SH-SY5Y (cell line): ENCODE measurements around the gene VAV3.

Experiments used
- GATA2 ChIP-seq: IDR thresholded peaks from 2 replicates; pipeline ENCODE4 v1.6.1; 2011; ENCODE audit warnings: mild to moderate bottlenecking, low read depth, low read length
- GATA3 ChIP-seq: IDR thresholded peaks from 2 replicates; pipeline ENCODE4 v1.6.1; 2011; ENCODE audit warnings: low read depth, mild to moderate bottlenecking, low read length, moderate library complexity

VAV3 gene, protein sequence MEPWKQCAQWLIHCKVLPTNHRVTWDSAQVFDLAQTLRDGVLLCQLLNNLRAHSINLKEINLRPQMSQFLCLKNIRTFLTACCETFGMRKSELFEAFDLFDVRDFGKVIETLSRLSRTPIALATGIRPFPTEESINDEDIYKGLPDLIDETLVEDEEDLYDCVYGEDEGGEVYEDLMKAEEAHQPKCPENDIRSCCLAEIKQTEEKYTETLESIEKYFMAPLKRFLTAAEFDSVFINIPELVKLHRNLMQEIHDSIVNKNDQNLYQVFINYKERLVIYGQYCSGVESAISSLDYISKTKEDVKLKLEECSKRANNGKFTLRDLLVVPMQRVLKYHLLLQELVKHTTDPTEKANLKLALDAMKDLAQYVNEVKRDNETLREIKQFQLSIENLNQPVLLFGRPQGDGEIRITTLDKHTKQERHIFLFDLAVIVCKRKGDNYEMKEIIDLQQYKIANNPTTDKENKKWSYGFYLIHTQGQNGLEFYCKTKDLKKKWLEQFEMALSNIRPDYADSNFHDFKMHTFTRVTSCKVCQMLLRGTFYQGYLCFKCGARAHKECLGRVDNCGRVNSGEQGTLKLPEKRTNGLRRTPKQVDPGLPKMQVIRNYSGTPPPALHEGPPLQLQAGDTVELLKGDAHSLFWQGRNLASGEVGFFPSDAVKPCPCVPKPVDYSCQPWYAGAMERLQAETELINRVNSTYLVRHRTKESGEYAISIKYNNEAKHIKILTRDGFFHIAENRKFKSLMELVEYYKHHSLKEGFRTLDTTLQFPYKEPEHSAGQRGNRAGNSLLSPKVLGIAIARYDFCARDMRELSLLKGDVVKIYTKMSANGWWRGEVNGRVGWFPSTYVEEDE

DNA sequence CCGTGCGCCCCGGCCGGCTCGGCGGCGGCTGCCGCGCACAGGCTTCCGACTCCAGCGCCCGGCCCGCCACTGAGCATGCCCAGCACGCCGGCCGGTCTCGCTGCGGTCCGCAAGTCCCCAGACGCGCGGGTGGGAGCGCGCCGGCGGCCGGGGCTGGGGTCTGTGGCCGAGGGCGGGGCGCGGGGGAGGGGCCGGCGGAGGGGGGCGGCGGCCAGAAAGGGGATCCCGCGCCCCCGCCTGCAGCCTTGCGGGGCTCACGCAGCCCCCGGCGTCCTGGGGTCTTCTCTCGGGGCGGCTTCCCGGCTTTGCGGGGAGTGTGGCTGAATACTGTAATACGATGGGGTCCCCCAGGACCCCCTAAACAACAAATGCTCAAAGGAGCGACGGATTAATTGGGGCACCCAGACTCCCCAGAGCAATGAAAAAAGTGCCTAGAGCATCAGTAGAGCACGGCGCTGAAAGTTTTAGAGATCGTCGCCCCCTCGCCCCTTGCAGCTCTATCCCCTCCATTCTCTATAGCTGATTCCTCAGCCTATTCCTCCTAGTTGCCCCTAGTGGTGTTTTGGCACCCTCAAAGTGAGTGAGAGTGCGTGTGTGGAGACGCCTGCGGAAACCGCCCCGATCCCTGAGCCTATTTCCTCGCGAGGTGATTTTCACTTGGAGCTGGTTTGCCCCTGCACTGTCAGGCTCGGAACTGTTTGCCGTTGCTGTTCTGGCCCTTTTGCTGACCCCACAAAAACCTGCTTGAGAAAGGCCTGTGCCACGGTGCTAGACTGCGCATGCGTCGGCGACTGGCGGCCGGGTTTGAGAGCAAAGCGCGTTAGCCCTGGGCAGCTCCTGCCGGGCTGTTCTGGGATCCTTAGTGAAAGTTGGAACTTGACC, at the start of gene VAV3:
Gene VAV3 (minus strand): TSS at position 71 of the 882 bp plus-strand sequence. CDS start 311 bp downstream, outside the sequence.
- TF ChIP-seq GATA3 (no peak), GATA2 (no peak)

DNA sequence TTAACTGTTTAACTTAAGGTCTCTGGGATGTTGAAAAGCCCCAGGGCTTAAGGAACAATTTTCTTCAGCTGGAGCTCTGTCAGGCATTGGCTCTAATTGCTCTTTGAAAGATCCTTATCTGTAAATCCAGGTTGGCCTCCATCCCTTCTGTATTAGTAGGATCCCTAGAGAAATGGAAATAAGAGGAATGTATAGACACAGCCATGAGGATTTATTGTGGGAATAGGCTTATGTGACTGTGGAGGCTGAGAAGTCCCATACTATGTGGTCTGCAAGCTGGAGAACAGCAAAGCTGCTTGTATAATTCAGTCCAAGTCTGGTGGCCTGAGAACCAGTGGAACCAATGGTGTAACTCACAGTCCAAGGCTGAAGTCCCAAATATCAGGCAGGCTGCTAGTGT, 47.6 kb upstream of the VAV3 start:
- TF ChIP-seq GATA3 (no peak), GATA2 (no peak)

DNA sequence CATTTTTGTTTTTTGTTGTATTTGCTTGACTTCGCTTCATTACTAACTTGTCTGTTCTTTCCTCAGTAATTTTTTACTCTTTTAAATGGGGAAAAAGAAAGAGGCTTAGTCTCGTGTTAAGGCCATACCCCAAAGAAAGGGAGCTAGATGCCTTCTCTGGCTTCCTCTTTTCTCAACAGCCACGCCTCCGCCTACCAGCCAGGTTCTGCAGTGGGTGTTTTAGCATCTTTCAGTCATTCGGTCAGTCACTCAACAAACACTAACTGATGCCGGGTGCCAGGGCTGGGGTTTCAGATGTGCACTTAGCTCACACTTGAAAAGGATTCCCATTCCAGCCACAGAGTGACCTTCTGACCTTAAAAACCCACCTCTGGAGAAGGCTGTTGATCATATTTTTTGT, 46.3 kb upstream of the VAV3 start:
- TF ChIP-seq GATA2 (no peak), GATA3 (no peak)

DNA sequence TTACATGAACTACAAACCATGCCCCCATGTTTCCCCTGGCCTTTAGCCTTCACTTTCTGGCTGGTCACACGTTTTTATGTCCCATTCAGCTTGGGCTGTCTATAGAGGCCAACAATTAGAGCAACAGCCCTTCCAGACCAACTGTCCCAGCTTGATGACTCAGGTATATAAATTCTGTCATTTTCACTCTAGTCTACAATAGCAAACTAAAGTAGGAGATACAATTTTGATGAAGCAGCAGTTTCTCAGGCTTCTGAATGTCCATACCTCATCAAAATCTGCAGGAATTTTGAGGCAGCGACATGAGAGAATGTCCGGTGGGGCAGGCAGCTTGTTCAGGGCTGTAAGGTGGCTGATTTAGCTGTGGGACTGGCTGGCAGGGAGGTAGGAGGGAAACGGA, 45.6 kb upstream of the VAV3 start:
- TF ChIP-seq GATA3 (no peak), GATA2 (no peak)

DNA sequence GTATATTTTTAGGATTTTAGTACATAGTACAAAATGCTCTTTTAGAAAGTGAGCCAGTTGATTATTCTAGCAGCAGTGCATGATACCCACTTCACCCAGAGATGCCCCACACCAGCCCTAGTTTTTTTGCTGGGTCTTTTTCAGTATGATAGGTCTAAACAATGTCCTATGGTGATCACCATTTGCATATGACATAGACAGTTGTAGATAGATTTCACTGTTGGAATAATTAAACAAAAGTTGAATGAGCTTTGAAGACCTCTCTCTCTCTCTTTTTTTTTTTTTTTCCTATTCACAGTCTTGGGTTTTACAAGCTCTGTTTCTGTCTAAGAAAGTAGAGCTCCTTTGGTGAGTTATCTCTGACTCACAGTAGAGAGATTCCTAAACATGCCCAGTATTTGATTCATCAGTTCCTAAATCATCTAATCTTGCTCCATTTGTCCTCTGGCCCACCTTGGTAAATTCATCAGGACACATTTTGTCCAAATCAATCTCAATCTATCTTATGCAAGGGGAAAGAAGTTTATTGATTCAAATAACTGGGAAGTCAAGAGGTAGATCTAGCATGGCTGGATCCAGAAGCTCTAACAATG, 44.7 kb upstream of the VAV3 start:
- TF ChIP-seq GATA2 (no peak), GATA3 (no peak)

DNA sequence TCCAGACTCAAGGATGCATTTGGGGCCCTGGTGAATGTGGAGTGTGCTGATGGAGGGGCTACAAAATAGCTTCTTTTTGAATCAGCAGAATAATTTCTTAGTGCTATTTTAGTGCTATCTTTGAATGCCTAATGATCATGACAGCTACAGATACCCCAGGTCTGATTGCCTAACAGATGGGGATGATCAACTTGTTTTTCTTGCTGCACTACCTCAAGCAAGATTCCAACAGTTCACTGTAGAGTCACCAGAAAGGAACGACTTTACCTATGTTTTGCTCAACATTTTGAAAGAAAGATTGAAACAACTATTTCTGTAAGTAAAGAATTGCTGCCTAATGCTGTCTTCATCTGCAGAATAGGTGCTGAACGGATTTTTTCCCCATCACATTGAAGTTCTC, 42.6 kb upstream of the VAV3 start:
- no peak for TF ChIP-seq GATA3

DNA sequence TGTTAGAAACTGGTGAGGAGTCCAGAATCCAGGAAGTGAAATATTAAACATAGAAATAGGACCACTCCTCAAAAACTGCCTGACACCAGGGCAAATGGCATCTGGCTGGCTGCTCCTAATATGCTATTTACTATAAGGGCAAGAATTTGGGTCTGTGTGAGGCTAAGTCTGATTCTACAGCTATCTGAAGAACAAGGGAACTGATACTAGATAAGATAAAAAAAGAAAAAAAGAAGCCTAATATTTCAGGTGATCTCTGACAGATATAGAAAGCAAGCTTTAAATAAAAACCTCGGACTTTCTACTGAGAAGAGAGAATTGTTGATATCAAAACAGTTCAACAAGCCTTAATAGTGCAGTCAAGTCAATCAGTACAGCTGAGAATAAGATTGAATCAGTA, 42.1 kb upstream of the VAV3 start:
- TF ChIP-seq GATA3 (no peak), GATA2 (no peak)

DNA sequence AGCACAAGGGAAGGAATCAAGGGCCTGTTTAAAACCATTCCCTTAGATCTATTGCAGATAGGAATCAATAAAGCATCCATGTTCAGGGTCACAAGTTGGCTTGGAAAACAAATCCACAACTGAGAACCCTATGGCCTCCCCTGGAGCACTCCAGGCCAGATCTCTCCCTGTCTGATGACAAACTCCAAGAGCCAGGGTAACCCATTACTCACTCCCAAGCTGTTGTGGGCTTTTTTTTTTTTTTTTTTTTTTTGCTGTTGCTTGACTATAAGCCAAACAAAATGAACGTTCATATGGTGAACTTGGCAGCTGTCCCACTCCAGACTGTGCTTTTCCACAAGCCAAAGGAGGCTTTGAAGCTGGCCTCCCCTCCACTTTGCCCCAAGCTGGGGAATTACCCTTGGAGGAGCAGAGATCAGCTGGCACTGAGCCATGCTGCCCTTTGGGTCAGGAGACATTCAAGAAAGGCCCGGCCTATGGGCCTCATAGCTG, 35.7 kb upstream of the VAV3 start:
- peak; percentile 86 for TF ChIP-seq GATA2
- peak; percentile 57 for TF ChIP-seq GATA3

DNA sequence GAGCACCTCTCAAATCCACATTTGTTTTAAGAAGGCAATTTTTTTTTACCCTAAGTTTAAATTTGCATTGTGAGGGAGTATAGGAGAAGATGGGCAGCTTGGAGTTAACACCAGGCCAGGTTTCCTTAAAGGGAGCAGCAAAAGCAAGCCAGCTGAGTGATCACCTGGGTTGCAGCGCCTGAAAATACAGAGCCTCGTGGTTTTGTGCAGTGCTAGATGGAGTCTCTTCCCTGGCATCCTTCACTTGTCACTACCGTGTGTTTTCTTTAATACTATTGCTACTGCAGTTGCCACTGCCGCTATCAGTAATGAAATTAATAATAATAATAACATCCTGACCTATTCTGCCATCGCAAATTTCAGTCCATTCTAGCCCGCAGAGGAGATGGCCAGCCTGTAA, 35.2 kb upstream of the VAV3 start:
- TF ChIP-seq GATA3 (no peak), GATA2 (no peak)

DNA sequence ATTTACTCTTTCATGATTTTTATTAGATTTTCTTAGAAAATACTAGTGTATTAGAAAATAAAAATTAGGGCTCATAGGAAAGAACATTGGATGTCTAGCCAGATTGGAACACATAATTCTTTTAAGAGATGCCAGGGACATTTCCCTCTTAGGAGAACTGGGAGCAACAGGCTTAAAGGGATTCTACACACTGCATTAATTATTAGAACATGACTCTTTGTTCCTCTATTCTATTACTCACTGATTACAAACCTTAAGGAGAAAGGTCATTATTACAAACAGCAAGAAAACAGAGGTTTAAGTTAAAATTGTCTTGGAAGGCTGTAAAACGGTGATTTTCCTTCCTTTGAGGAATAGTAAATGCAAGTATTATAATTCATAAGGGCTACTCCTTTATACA, 32.9 kb upstream of the VAV3 start:
- no peak for TF ChIP-seq GATA2

DNA sequence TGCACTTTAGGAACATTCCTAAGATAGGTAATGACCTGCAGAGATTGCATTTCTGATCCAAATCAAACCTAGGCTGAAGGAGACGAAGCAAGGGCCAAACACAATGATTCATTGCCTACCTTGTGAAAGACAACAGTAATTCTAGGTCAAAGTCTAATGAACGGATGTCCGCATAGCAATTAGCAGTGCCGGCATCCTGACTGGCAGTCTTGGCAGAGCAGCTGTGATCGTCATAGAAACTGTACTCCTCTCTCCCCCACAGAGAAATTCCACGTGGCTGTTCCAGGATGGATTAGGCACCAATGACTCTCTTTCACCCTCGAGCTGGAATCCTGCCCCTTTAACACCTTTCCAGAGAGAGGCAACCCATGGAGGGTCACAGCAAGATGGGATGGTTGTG, 28.9 kb upstream of the VAV3 start:
- TF ChIP-seq GATA3: no peak
- TF ChIP-seq GATA2: no peak

DNA sequence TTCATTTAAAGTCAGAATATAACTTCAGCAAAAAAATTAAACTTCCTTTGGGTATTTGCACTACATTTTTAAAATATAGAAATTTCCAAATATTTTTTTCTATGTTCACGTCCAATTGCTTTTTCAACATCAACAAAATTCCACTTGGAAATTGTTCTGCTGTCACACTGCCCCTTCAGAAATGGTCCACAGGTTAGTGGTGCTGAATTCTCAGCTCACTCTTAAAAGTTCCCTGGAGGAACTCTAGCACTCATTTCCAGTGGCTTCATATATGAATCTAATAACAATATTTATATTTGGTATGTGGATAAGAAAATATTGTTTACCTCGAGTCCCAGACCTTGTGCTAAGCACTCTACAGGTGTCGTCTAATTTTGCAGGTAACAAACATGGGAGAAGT, 27.4 kb upstream of the VAV3 start:
- TF ChIP-seq GATA3 (no peak), GATA2 (no peak)

DNA sequence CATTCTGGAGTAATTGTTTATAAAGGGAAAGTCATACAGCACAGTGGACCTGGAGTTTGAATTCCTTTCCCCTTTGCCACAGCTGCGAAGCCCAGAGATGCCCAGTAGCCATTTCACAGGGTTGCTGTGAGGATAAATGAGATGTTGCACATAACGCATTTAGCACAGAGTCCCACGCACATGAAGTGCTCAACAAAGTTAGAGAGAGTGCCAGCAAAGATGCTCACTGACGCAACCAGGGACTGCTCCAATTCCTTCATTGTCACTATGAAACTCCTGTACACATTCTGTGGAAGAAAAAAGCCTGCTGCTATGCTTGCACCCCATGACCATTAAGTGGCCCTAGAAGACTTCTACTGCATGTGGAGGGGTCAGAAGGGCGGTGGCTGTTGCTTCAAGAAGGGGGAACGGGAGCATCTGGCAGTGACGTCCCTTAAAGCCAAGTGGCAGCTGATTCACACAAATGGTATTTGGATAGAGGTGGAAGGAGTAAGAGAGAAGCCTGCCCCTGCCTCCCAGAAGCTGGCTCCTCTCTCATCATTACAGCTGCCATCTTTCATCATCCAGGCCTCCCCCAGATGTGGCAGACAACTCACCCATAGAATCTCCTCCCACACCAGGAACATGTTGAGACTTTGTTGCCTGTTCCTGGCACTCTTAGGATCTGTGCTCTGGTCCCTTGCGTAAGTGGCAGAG, 26.5 kb upstream of the VAV3 start:
- no peak for TF ChIP-seq GATA3
- no peak for TF ChIP-seq GATA2
